Liver (tissue), 9 donors: ENCODE results near the gene DNAJC6. TPM values are rescaled to one million over a fixed set of nuclear protein-coding genes. Genes with fewer than 3 reads are reported as not detected.

Experiments
- DNase-seq: peaks from one replicate; pipeline ENCODE4 v3.0.0-alpha.2; 2017; ENCODE audit warnings: low spot score
- H3K27ac ChIP-seq, 2 donors: one replicate each; pipeline ENCODE4 v1.7.0; 2013; ENCODE audit warnings: inconsistent platforms in 2 of 2, low read length in 2 of 2, control low read depth in 1 of 2, low read depth in 1 of 2, mild to moderate bottlenecking in 1 of 2
- H3K27me3 ChIP-seq, 4 donors: one replicate each; pipeline versions ENCODE4 v1.6.1 to v1.7.0; 2013; ENCODE audit warnings: low read length in 3 of 4, inconsistent platforms in 1 of 4, mild to moderate bottlenecking in 1 of 4, moderate library complexity in 1 of 4; ENCODE audit not compliant: control insufficient read depth in 4 of 4, insufficient read depth in 4 of 4
- H3K36me3 ChIP-seq, 4 donors: one replicate each; pipeline versions ENCODE4 v1.6.1 to v1.7.0; 2013; ENCODE audit warnings: low read length in 3 of 4, mild to moderate bottlenecking in 3 of 4, low read depth in 1 of 4, moderate library complexity in 1 of 4; ENCODE audit not compliant: control insufficient read depth in 4 of 4, insufficient read depth in 3 of 4
- H3K4me1 ChIP-seq, 4 donors: one replicate each; pipeline versions ENCODE4 v1.6.1 to v1.7.0; 2013; ENCODE audit warnings: low read length in 3 of 4, mild to moderate bottlenecking in 3 of 4, moderate library complexity in 1 of 4; ENCODE audit not compliant: control insufficient read depth in 4 of 4, insufficient read depth in 4 of 4
- H3K4me3 ChIP-seq, 3 donors: one replicate each; pipeline versions ENCODE4 v1.6.1 to v1.7.0; 2013; ENCODE audit warnings: low read length in 3 of 3, control low read depth in 1 of 3, low read depth in 1 of 3, mild to moderate bottlenecking in 1 of 3
- H3K9ac ChIP-seq, 2 donors: one replicate each; pipeline ENCODE4 v1.7.0; 2013; ENCODE audit warnings: low read length in 2 of 2, mild to moderate bottlenecking in 2 of 2, moderate library complexity in 2 of 2, control low read depth in 1 of 2, low read depth in 1 of 2
- H3K9me3 ChIP-seq, 4 donors: one replicate each; pipeline versions ENCODE4 v1.6.1 to v1.7.0; 2013; ENCODE audit warnings: low read length in 3 of 4; ENCODE audit not compliant: control insufficient read depth in 4 of 4
- EGR1 ChIP-seq, 2 donors: IDR thresholded peaks; 2 replicates each; pipeline ENCODE4 v1.6.1; 2016 to 2018; ENCODE audit warnings: antibody characterized with exemption in 2 of 2, low read depth in 2 of 2
- FOXA2 ChIP-seq: IDR thresholded peaks from 2 replicates; pipeline ENCODE4 v1.6.1; 2016; ENCODE audit warnings: antibody characterized with exemption
- GABPA ChIP-seq, 2 donors: IDR thresholded peaks in 1 of 2; conservative IDR thresholded peaks in 1 of 2; 2 replicates each; pipeline ENCODE4 v1.6.1; 2016; ENCODE audit warnings: antibody characterized with exemption in 2 of 2, mild to moderate bottlenecking in 1 of 2, moderate library complexity in 1 of 2
- HNF4A ChIP-seq, 2 donors: conservative IDR thresholded peaks; 2 replicates each; pipeline ENCODE4 v1.6.1; 2016; ENCODE audit warnings: antibody characterized with exemption in 2 of 2, mild to moderate bottlenecking in 2 of 2
- HNF4G ChIP-seq: IDR thresholded peaks from 2 replicates; pipeline ENCODE4 v1.6.1; 2016; ENCODE audit warnings: antibody characterized with exemption
- JUND ChIP-seq, 2 donors: IDR thresholded peaks; 2 replicates each; pipeline ENCODE4 v1.6.1; 2016; ENCODE audit warnings: antibody characterized with exemption in 2 of 2
- MAX ChIP-seq: IDR thresholded peaks from 2 replicates; pipeline ENCODE4 v1.6.1; 2016; ENCODE audit warnings: antibody characterized with exemption
- NR2F2 ChIP-seq: IDR thresholded peaks from 2 replicates; pipeline ENCODE4 v1.6.1; 2016; ENCODE audit warnings: antibody characterized with exemption
- RAD21 ChIP-seq, 2 donors: IDR thresholded peaks; 2 replicates each; pipeline ENCODE4 v1.6.1; 2016; ENCODE audit warnings: antibody characterized with exemption in 2 of 2, mild to moderate bottlenecking in 2 of 2
- REST ChIP-seq: IDR thresholded peaks from 2 replicates; pipeline ENCODE4 v1.6.1; 2016; ENCODE audit warnings: antibody characterized with exemption, mild to moderate bottlenecking
- RXRA ChIP-seq, 2 donors: IDR thresholded peaks; 2 replicates each; pipeline ENCODE4 v1.6.1; 2017 to 2018; ENCODE audit warnings: antibody characterized with exemption in 2 of 2, mild to moderate bottlenecking in 1 of 2
- SP1 ChIP-seq: IDR thresholded peaks from 2 replicates; pipeline ENCODE4 v1.6.1; 2018; ENCODE audit warnings: antibody characterized with exemption, mild to moderate bottlenecking
- TAF1 ChIP-seq: conservative IDR thresholded peaks from 2 replicates; pipeline ENCODE4 v1.6.1; 2016; ENCODE audit warnings: antibody characterized with exemption, mild to moderate bottlenecking
- YY1 ChIP-seq: IDR thresholded peaks from 2 replicates; pipeline ENCODE4 v1.6.1; 2016; ENCODE audit warnings: antibody characterized with exemption, mild to moderate bottlenecking
- WGBS: extraction: QIAGEN DNeasy Blood & Tissue Kit; methylation state at CpG from one replicate; pipeline ENCODE4 v1.1.7; 2013; 5-methylcytosine and 5-hydroxymethylcytosine counted together
- polyA plus RNA-seq, 2 donors: library from polyadenylated mRNA; stranded (reverse) in 1 of 2; unstranded in 1 of 2; fragments of 200-250 nt in 1 of 2; fragments of >200 nt in 1 of 2; fragmentation: Nextera tagmentation in 1 of 2; extraction: Ambion mirVana in 1 of 2; gene quantifications; one replicate each; pipeline versions ENCODE4 v1.2.1 to v1.2.3, GENCODE V29; 2013 to 2015
- total RNA-seq, 2 donors: library from RNA; depleted of rRNA; stranded (reverse); fragments of >200 nt; gene quantifications; one replicate each; pipeline ENCODE4 v1.2.3, GENCODE V29; 2014
- TF ChIP-seq, protein P1 (sequence below): fragments of 150-350 bp; IDR thresholded peaks from 2 replicates; pipeline ENCODE4 v1.5.1; 2017; ENCODE audit warnings: improper control_type of control experiment, low read depth, low read length; ENCODE audit not compliant: missing input control
- TF ChIP-seq, protein P2 (sequence below): IDR thresholded peaks from 2 replicates; pipeline ENCODE4 v1.6.1; 2016; ENCODE audit warnings: antibody characterized with exemption
- TF ChIP-seq, protein P3 (sequence below): IDR thresholded peaks from 2 replicates; pipeline ENCODE4 v1.6.1; 2016; ENCODE audit warnings: antibody characterized with exemption
- donor health status: healthy.
- donor health status: healthy.
- donor health status: healthy.
- donor health status: healthy.
- donor health status: healthy.

Gene DNAJC6
- total and polyA plus RNA-seq, 4 donors, result 0.15 to 35.0 (median 0.30) TPM

DNA sequence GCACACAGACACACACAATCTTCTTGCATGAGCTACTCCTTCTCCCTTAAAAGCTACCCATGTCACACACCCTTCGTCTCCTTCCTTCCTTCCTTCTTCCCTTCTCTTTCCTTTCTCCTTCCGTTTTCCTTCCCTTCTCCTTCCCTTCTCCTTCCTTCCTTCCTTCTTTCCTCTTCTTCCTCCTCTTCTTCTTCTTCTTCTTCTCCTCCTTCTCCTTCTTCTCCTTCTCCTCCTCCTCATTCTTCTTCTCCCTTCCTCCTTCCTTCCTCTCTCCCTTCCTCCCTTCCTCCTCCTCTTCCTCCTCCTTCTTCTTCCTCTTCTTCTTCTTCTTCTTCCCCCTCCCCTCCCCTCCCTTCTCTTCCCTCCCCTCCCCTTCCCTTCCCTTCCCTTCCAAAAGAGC, 59.1 kb downstream of the DNAJC6 start:
- Histone ChIP-seq H3K9ac (no peak overlapping the region), H3K9me3 (no peaks in the 10 kb centered on the region), H3K27me3 (no peaks in the 10 kb centered on the region), H3K4me1 (no peaks in the 10 kb centered on the region), H3K36me3 (no peaks in the 10 kb centered on the region), H3K4me3 (no peak overlapping the region), H3K27ac (no peak overlapping the region)
- no peak for DNase-seq
- TF ChIP-seq GABPA (IDR thresholded peaks at IDR 0.05 in 1 of 2, conservative IDR thresholded peaks at IDR 0.05 in 1 of 2), result no peak
- no peak for TF ChIP-seq FOXA2
- TF ChIP-seq, protein P1, sequence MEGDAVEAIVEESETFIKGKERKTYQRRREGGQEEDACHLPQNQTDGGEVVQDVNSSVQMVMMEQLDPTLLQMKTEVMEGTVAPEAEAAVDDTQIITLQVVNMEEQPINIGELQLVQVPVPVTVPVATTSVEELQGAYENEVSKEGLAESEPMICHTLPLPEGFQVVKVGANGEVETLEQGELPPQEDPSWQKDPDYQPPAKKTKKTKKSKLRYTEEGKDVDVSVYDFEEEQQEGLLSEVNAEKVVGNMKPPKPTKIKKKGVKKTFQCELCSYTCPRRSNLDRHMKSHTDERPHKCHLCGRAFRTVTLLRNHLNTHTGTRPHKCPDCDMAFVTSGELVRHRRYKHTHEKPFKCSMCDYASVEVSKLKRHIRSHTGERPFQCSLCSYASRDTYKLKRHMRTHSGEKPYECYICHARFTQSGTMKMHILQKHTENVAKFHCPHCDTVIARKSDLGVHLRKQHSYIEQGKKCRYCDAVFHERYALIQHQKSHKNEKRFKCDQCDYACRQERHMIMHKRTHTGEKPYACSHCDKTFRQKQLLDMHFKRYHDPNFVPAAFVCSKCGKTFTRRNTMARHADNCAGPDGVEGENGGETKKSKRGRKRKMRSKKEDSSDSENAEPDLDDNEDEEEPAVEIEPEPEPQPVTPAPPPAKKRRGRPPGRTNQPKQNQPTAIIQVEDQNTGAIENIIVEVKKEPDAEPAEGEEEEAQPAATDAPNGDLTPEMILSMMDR, result no peak
- TF ChIP-seq RXRA (IDR thresholded peaks at IDR 0.05), result no peak
- TF ChIP-seq JUND (IDR thresholded peaks at IDR 0.05), result no peak
- TF ChIP-seq EGR1 (IDR thresholded peaks at IDR 0.05; ENCODE audit: low read depth in 2 of 2), result no peak
- no peak for TF ChIP-seq MAX
- TF ChIP-seq HNF4G, result no peak
- TF ChIP-seq, protein P2, sequence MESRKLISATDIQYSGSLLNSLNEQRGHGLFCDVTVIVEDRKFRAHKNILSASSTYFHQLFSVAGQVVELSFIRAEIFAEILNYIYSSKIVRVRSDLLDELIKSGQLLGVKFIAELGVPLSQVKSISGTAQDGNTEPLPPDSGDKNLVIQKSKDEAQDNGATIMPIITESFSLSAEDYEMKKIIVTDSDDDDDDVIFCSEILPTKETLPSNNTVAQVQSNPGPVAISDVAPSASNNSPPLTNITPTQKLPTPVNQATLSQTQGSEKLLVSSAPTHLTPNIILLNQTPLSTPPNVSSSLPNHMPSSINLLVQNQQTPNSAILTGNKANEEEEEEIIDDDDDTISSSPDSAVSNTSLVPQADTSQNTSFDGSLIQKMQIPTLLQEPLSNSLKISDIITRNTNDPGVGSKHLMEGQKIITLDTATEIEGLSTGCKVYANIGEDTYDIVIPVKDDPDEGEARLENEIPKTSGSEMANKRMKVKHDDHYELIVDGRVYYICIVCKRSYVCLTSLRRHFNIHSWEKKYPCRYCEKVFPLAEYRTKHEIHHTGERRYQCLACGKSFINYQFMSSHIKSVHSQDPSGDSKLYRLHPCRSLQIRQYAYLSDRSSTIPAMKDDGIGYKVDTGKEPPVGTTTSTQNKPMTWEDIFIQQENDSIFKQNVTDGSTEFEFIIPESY, result no peak
- TF ChIP-seq, protein P3, sequence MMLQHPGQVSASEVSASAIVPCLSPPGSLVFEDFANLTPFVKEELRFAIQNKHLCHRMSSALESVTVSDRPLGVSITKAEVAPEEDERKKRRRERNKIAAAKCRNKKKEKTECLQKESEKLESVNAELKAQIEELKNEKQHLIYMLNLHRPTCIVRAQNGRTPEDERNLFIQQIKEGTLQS, result no peak
- no peak for TF ChIP-seq HNF4A (conservative IDR thresholded peaks at IDR 0.05)
- no peak for TF ChIP-seq SP1
- no peak for TF ChIP-seq YY1
- no peak for TF ChIP-seq TAF1
- TF ChIP-seq REST, result no peak
- no peak for TF ChIP-seq RAD21 (IDR thresholded peaks at IDR 0.05)
- WGBS, result 84% methylated on average over 2 of the region's 2 CpGs

GRCh38 chr1:65371544-65371943, 62.2 kb downstream of the DNAJC6 start:
- H3K9ac ChIP-seq, result no peak overlapping the region
- no peaks in the 10 kb centered on the region for H3K36me3 ChIP-seq
- H3K4me1 ChIP-seq, result no peaks in the 10 kb centered on the region
- 95% methylated on average over 3 of the region's 3 CpGs for WGBS
- H3K27ac ChIP-seq, result no peak overlapping the region
- no peak overlapping the region for H3K4me3 ChIP-seq
- no peak for DNase-seq
- H3K9me3 ChIP-seq, result no peaks in the 10 kb centered on the region
- no peaks in the 10 kb centered on the region for H3K27me3 ChIP-seq
- no peak for TF ChIP-seq FOXA2
- no peak for TF ChIP-seq RAD21 (IDR thresholded peaks at IDR 0.05)
- no peak for TF ChIP-seq RXRA (IDR thresholded peaks at IDR 0.05)
- TF ChIP-seq, protein P3, result no peak
- TF ChIP-seq REST, result no peak
- TF ChIP-seq MAX, result no peak
- TF ChIP-seq GABPA (IDR thresholded peaks at IDR 0.05 in 1 of 2, conservative IDR thresholded peaks at IDR 0.05 in 1 of 2), result no peak
- TF ChIP-seq HNF4G, result no peak
- TF ChIP-seq SP1, result no peak
- TF ChIP-seq, protein P2, result no peak
- no peak for TF ChIP-seq JUND (IDR thresholded peaks at IDR 0.05)
- TF ChIP-seq NR2F2, result no peak
- TF ChIP-seq YY1, result no peak
